Panc1 (cell line): ENCODE data around the gene WDFY2. TPM values are rescaled to one million over a fixed set of nuclear protein-coding genes. Genes with fewer than 3 reads are reported as not detected.

Experiments used
- ATAC-seq: fragments of 200-7000 bp; cut with Tn5 transposase; 2 replicates; pipeline ENCODE4 v1.9.1; 2020; ENCODE audit warnings: mild to moderate bottlenecking, moderate library complexity
- BruUV-seq: library from RNA; stranded (reverse); fragments of 400-500 nt; replicated peaks from 2 replicates; lab custom pipeline; 2021; lab: Mats Ljungman, UMichigan
- CTCF ChIA-PET: fragments of 300-600 bp; sonication (Branson Sonifier 250); formaldehyde crosslinking; loops from one replicate; lab custom pipeline; 2022; ENCODE audit warnings: antibody characterized with exemption; lab: Charles Lee
- POLR2A ChIA-PET: fragments of 300-600 bp; sonication (Branson Sonifier 250); formaldehyde crosslinking; loops from one replicate; lab custom pipeline; 2022; ENCODE audit warnings: antibody characterized with exemption; lab: Charles Lee
- DNase-seq: peaks from one replicate; pipeline ENCODE4 v3.0.0-alpha.2; 2010; ENCODE audit warnings: low read depth, low spot score
- H3K27ac ChIP-seq: 2 replicates; pipeline ENCODE4 v1.5.1; 2011; ENCODE audit warnings: mild to moderate bottlenecking, low read length, inconsistent platforms
- H3K27me3 ChIP-seq: fragments of 200-500 bp; sonication (Bioruptor generic); 2 replicates; pipeline ENCODE4 v1.6.0; 2014; ENCODE audit warnings: low read length, inconsistent platforms; ENCODE audit not compliant: control insufficient read depth, insufficient read depth
- H3K36me3 ChIP-seq: fragments of 200-500 bp; sonication (Bioruptor generic); 2 replicates; pipeline ENCODE4 v1.5.1; 2014; ENCODE audit warnings: inconsistent platforms, mild to moderate bottlenecking, low read length, moderate library complexity; ENCODE audit not compliant: control insufficient read depth, insufficient read depth
- H3K4me1 ChIP-seq: 2 replicates; pipeline ENCODE4 v1.5.1; 2011; ENCODE audit warnings: inconsistent platforms, mild to moderate bottlenecking, low read length, moderate library complexity; ENCODE audit not compliant: control insufficient read depth, insufficient read depth
- H3K4me3 ChIP-seq, 2 experiments: 2 replicates each; pipeline ENCODE4 v1.5.1; 2011 to 2012; ENCODE audit warnings: low read depth in 2 of 2, low read length in 2 of 2, mild to moderate bottlenecking in 2 of 2, inconsistent platforms in 1 of 2, moderate library complexity in 1 of 2
- H3K9me3 ChIP-seq: fragments of 200-500 bp; sonication (Bioruptor generic); 2 replicates; pipeline ENCODE4 v1.5.1; 2014; ENCODE audit warnings: low read depth, mild to moderate bottlenecking, inconsistent platforms, low read length, moderate library complexity; ENCODE audit not compliant: control insufficient read depth, insufficient read depth
- POLR2AphosphoS5 ChIP-seq: IDR thresholded peaks from 2 replicates; pipeline ENCODE4 v1.6.1; 2012; ENCODE audit warnings: mild to moderate bottlenecking, low read depth, low read length, moderate library complexity
- REST ChIP-seq, 2 experiments: IDR thresholded peaks; 2 replicates each; pipeline ENCODE4 v1.6.1; 2011 to 2012; ENCODE audit warnings: low read depth in 2 of 2, control low read depth in 1 of 2, low read length in 1 of 2, mild to moderate bottlenecking in 1 of 2, moderate library complexity in 1 of 2; ENCODE audit not compliant: insufficient read depth in 1 of 2
- SIN3A ChIP-seq: IDR thresholded peaks from 2 replicates; pipeline ENCODE4 v1.6.1; 2012; ENCODE audit warnings: low read depth, mild to moderate bottlenecking, low read length, moderate library complexity, borderline replicate concordance; ENCODE audit not compliant: insufficient read depth
- TCF7L2 ChIP-seq: IDR thresholded peaks from 2 replicates; pipeline ENCODE4 v1.6.1; 2011; ENCODE audit warnings: mild to moderate bottlenecking, low read depth, low read length, inconsistent platforms
- in situ Hi-C: cut with HindIII; loops from 2 replicates; pipeline ENCODE4 v1.10.0; 2016; ENCODE audit warnings: low sequenced_read_pairs, low pct_unique_long_range_greater_than_20kb
- intact Hi-C: fragments of 100-400 bp; cut with micrococcal nuclease; formaldehyde crosslinking; loops from one replicate; pipeline ENCODE4 v1.10.0; 2022; ENCODE audit not compliant: unreplicated experiment
- total RNA-seq: library from RNA; stranded (reverse); gene quantifications from one replicate; pipeline ENCODE4 v1.2.1, GENCODE V29; 2021; ENCODE audit not compliant: unreplicated experiment
- TF ChIP-seq, protein P1 (sequence below): fragments of 450-650 bp; IDR thresholded peaks from 2 replicates; pipeline ENCODE4 v1.5.1; 2017; ENCODE audit warnings: mild to moderate bottlenecking

The WDFY2 gene
- total RNA-seq, 1 experiment from 2014 or later = 7.8 TPM

DNA sequence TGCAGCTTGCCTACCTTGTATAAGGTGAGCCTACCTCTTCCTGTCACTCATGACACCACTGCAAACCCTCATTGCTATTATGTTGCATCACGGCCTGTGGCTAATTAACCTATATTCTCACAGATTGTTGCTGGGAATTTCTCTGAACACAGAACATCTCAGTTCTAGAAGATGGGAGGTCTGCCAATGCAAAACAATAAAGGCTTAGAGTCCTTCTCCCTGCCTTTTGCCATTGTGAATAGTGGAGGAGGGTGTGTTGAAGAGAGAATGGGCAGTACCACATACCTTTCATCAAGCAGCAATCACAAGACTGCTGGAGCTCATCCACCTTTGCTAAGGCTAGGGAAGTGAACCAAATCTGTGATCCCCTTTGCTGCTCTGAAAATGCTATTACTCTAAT is 34.4 kb downstream of the WDFY2 start:
- ChIA-PET POLR2A (no interaction called here), CTCF (interaction anchor here (0.9 kb wide), 1 partner anchor 64 kb away, joined by 6 read pairs; no protein-coding TSS in a partner anchor)
- Histone ChIP-seq H3K4me3 (no peak overlapping the region), H3K36me3 (no peaks in the 10 kb centered on the region), H3K27ac (no peak overlapping the region), H3K9me3 (no peaks in the 10 kb centered on the region), H3K27me3 (no peaks in the 10 kb centered on the region), H3K4me1 (no peaks in the 10 kb centered on the region; the same call in none of the 2 replicates)
- no TSS peak for BruUV-seq
- intact Hi-C loops = no loop called here
- ATAC-seq (no peak), DNase-seq (no peak)
- no peak for TF ChIP-seq SIN3A
- TF ChIP-seq REST (IDR thresholded peaks at IDR 0.05; ENCODE audit: insufficient read depth in 1 of 2, low read depth in 2 of 2, low read length in 1 of 2) = no peak
- no peak for TF ChIP-seq POLR2AphosphoS5
- no peak for TF ChIP-seq TCF7L2
- in situ Hi-C loops = no loop called here

GRCh38 chr13:51619614-51620013 is 35.4 kb downstream of the WDFY2 start:
- Histone ChIP-seq H3K9me3 (no peaks in the 10 kb centered on the region), H3K27ac (no peak overlapping the region), H3K36me3 (no peaks in the 10 kb centered on the region), H3K27me3 (no peaks in the 10 kb centered on the region), H3K4me1 (no peaks in the 10 kb centered on the region; the same call in none of the 2 replicates), H3K4me3 (no peak overlapping the region)
- intact Hi-C loops (no loop called here), in situ Hi-C loops (no loop called here)
- DNase-seq (no peak), ATAC-seq (no peak)
- ChIA-PET CTCF (no interaction called here), POLR2A (interaction anchor here (0.5 kb wide), 1 partner anchor 20 kb away, joined by 8 read pairs; no protein-coding TSS in a partner anchor)
- BruUV-seq = no TSS peak
- no peak for TF ChIP-seq POLR2AphosphoS5
- no peak for TF ChIP-seq REST (IDR thresholded peaks at IDR 0.05; ENCODE audit: insufficient read depth in 1 of 2, low read depth in 2 of 2, low read length in 1 of 2)
- TF ChIP-seq, protein P1, sequence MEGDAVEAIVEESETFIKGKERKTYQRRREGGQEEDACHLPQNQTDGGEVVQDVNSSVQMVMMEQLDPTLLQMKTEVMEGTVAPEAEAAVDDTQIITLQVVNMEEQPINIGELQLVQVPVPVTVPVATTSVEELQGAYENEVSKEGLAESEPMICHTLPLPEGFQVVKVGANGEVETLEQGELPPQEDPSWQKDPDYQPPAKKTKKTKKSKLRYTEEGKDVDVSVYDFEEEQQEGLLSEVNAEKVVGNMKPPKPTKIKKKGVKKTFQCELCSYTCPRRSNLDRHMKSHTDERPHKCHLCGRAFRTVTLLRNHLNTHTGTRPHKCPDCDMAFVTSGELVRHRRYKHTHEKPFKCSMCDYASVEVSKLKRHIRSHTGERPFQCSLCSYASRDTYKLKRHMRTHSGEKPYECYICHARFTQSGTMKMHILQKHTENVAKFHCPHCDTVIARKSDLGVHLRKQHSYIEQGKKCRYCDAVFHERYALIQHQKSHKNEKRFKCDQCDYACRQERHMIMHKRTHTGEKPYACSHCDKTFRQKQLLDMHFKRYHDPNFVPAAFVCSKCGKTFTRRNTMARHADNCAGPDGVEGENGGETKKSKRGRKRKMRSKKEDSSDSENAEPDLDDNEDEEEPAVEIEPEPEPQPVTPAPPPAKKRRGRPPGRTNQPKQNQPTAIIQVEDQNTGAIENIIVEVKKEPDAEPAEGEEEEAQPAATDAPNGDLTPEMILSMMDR = no peak
- TF ChIP-seq SIN3A = no peak
- TF ChIP-seq TCF7L2 = no peak
